Urothelium cell line (cell line): ENCODE results near the gene HK2.
A peak's percentile ranks its signal among the peaks of the same experiment; 100 is the strongest.
"Not testable (repeated sequence)": the region's sequence is repeated elsewhere in the genome, so short reads cannot be mapped to it uniquely, and the experiment has no call there.

ENCODE experiments used
- DNase-seq: peaks from one replicate; pipeline ENCODE4 v3.0.0; 2011; ENCODE audit warnings: low spot score, mixed read lengths
- FAIRE-seq: peaks from 2 replicates; lab custom pipeline; 2011; peaks lifted over from hg19 to GRCh38; lab: Jason Lieb, UNC

The HK2 gene

DNA sequence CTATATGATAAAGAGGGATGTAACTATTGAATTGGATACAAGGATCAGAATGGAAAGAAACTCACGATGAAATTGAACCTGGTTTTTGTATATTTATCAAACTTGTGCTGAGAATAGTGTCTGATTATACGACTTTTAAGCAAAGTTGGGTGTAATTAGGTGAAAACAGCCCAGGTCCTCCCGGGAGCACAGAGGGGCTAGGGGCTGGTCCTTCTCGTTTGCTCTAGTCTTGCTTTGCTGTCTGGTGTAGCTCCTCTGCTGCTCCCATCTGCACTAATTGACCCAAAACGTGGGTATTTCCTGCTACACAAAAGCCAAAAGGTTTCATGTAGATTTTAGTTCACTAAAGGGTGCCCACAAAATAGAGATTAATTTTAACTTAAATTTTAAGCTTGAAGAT is 58.7 kb downstream of the HK2 start:
- no peak for FAIRE-seq
- DNase-seq = no peak

DNA sequence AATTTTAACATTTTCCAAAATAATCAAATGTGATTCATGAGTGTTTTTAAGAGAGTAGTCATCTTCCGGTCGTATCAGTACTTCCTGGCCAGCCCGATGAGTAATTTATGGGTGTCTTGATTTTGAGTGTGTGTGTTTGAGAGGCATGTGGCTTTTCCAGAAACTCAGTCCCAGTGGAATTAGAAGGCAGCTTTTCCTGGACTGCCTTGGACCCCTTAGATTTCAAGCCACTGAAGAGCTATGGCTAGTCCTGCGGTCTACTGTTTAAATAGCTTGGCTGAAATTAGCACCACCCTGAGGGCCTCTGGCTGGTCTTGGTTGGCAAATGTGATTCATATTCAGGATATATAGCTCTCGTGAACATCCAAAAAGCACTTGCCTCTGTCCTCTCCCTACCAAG is 59.4 kb downstream of the HK2 start:
- DNase-seq (peak; percentile 57), FAIRE-seq (no peak)

GRCh38 chr2:74894272-74894981 is 60.5 kb downstream of the HK2 start:
- FAIRE-seq = no peak
- DNase-seq = peak; percentile 60

DNA sequence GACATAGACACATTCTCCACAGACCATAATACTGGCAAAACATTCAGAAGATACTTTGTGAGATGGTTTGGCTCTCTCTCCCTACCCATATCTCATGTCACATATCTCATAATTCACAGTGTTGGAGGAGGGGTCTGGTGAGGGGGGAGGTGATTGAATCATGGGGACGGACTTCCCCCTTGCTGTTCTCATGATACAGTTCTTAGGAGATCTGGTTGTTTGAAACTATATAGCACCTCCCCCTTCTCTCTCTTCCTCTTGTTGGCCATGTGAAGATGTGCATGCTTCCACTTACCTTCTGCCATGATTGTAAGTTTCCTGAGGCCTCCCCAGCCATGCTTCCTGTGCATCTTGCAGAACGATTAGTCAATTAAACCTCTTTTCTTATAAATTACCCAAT is 61.1 kb downstream of the HK2 start:
- no peak for FAIRE-seq
- no peak for DNase-seq

DNA sequence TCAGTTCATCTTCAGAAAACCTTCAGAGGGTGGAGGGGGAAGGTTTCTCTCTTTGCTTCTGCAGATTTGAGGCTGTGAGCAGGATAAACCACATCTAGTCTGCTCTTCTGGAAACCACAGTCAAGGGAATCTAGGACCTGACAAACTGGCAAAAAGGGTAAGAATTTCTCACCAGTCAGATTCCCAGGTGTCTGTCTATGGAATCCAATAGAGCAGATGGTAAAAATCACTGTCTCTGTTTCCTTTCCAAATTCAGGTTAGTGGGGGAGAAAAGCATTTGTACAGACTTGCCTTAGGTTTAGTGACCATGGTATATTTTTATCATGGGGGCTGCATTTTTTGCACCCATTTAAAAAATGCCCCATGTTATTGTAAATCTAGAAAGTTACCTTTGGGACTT is 62.3 kb downstream of the HK2 start:
- no peak for DNase-seq
- FAIRE-seq = no peak

- FAIRE-seq, DNase-seq: not testable (repeated sequence)
Measured at GRCh38 chr2:74900225-74900624, 66.3 kb downstream of the HK2 start.

DNA sequence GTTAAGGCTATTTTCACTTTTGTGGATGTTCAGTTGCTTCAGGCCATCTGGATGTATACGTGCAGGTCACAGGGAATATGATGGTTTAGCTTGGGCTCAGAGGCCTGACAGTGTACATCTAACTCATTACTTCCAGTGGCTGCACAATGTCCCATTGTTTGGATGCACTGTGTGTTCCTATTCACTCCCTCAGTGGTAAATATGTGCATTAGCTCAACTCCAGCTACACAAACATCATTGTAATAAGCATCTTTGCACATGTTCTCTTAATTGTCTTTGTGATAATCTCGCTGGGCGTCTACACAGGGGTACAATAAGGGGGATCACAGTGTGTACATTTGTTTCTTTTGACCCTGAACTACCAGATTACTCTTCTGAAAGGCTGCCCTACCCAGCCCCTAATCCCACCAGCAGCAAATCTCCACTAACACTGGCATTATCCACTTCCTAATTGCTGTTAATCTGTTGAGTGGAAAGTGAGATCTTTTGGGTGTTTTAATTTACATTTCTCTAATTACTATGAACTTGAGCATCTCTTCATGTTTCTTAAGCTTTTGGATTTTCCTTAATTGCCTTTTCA is 68.4 kb downstream of the HK2 start:
- no peak for DNase-seq
- FAIRE-seq = no peak

DNA sequence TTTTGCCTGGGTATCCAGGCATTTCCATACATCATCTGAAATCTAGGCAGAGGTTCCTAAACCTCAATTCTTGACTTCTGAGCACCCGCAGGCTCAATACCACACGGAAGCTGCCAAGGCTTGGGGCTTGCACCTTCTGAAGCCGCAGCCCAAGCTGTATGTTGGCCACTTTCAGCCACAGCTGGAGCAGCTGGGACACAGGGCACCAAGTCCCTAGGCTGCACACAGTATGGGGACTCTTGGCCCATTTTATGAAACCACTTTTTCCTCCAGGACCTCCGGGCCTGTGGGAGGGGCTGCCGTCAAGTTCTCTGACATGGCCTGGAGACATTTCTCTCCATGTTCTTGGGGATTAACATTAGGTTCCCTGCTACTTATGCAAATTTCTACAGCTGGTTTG is 72.5 kb downstream of the HK2 start:
- DNase-seq (no peak), FAIRE-seq (no peak)

DNA sequence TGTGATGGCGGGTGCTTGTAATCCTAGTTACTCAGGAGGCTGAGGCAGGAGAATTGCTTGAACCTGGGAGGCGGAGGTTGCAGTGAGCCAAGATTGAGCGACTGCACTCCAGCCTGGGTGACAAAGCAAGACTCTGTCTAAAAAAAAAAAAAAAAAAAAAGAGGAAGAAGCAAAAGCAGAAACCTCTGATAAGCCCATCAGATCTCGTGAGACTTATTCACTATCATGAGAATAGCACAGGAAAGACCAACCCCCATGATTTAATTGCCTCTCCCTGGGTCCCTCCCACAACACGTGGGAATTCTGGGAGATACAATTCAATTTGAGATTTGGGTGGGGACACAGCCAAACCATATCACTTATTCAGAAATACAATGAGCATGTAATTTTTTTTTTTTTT is 73.6 kb downstream of the HK2 start:
- not testable (repeated sequence) for DNase-seq, FAIRE-seq

DNA sequence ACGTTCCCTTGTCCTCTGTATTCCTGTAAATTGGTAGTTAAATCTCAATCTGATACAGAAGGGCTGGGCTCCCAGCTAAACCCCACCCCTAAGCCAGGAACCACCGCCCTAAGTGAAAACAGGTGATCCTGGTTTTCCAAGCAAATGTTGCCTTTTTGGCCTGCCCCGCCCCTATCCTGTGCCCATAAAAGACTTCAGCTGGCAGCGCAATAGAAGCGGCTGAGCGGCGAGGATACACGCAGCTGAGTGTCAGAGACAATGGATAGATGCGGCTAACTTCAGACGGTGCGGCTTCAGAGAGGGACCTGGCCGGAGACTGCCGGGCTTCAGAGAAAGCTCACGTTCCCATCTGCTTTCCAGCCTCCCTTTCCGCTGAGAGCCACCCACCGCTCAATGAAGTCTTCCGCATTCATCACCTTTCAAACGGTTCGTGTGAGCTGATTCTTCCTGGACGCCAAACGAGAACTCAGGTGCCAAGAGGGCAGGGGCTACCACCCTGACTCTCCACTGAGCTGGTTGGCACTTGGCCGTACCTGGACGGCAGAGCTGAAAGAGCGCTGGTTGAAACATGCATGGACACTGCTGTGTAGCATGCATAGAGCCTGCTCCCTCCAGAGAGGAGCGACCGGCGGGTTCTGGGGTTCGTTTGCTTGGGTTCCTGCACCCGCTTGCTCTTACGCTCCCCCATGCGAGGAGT is 75.0 kb downstream of the HK2 start:
- FAIRE-seq (no peak), DNase-seq (no peak)

GRCh38 chr2:74910245-74910644 is 76.3 kb downstream of the HK2 start:
- FAIRE-seq (no peak), DNase-seq (no peak)

DNA sequence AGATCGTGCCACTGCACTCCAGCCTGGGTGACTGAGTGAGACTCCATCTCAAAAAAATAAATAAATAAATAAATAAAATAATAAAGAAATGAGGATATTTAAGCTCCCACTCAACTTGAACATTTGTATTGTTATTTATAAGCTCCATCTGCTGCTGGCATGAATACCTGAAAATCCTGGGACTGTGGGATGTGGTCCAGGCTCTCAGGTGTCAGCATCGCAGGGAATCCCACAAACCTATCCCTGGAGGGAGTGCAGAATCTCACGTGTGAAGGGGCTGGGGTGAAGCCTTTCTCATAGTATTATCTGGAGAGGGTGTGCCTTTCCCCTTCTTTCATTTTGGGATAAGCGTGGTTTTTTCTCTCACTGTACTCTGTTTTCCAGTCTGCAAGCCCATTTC is 77.1 kb downstream of the HK2 start:
- DNase-seq (no peak), FAIRE-seq (no peak)

GRCh38 chr2:74915743-74916142 is 81.8 kb downstream of the HK2 start:
- DNase-seq (peak; percentile 29), FAIRE-seq (no peak)

- FAIRE-seq (no peak), DNase-seq (no peak)
Measured at GRCh38 chr2:74916394-74916793, 82.5 kb downstream of the HK2 start.

DNA sequence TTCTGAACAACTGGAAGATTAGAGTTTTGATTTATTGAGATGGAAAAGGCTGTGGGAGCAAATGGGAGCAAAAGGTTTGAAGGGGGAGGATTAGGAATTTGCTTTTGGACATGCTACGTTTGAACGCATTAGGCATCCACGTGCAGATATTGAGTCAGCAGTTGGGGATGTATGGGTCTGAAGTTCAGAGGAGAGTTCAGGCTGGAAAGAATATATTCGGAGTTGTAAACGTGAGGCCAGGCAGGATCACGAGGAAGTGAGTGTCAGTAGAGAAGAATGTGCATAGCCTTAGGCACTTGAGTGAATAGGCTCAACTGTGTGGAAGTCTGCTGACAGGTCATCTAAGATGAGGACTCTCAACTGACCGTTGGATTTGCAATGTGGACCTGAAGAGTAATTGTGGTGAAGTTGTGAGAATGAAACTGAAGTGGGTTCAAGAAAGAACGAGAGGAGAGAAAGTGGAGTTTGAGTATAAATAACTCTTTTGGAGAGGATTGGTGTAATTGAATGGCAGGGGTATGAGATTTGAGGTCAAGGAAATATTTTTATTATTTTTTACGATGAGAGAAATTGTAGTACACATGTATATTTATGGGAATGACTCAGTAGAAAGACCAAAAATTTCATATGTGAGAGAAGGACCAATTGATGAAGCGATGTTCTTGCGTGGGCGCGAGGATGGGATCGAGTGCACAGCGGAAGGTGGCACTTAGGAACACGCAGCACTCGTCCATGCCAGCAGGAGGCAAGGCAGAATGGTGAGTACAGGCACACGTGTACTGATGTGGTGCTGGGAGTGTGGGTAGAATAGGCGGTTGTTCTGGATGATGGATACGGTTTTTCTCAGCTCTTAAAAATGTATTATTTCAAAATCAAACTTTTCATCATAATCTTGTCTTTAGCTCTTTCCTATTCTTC is 84.0 kb downstream of the HK2 start:
- DNase-seq (peak; percentile 27), FAIRE-seq (no peak)

DNA sequence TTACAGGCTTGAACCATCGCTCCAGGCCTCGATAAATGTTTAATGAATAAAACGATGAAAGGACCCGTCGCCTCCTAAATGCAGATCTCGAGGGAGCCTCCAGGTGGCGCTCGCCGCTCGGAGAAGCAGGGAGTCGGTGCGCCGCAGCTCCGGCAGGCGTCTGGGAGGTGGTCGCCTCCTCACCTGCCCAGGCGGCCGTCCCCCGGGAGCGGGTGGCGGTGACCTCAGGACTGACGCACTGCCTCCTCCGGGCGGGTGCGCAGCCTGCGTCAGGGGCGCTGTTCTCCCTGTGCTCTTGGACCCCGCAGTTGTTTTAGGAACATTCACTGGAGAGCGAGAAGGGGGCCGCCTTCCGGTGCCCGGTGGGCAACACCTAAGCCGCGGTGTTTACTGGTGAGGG is 85.9 kb downstream of the HK2 start:
- no peak for FAIRE-seq
- peak; percentile 90 for DNase-seq

DNA sequence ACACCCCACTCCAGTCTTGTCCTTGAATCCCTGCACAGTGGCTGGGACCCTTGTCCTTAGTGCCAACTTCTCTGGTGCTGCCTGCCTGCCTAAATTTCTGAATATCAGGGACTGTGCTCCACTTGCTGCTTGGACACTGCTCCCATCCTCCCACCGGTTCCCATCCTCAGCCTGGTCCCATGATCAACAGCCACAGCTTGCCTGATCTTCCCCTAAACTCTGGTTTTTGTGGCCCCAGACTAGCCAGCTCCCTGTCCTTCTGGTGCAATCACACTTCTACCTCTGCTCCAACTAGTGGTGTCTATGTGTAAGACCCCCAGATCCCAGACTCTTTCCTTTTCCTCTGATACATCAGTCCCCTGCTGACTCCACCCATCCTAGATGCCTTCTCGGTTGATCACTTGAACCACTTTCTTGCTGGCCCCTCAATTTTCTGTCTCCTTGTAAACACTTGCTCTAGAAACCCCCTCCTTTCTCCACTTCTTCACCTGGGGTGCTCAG is 87.4 kb downstream of the HK2 start:
- DNase-seq (no peak), FAIRE-seq (no peak)

DNA sequence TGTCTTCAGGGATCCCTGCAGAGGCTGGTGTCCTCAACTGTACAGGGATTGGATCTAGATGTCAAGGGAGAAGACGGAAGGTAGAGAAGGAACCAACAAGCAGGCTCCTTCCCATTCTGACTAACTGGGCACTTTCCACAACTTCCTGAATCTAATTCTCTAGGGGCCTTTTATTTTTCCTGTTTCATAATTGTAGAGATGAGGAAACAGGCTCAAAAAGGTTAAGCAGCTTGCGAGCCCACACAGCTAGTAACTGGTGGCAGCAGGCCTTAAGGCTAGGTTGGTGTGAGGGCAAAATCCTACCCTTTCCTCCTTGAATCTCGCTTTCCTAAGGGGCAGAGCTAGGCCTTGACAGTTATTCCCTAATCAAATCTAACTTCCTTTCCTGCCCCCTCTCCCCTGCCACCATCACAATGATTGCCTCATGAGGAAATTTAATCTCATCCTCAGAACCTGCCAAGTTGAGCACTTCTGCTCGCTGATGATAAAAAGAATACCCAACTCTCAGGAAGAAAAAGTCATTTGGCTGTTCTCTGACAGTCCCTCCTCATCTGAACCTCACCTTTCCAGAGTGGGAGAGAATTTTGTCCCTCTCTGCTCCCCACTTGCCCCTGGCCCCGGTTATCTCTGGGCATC is 88.8 kb downstream of the HK2 start:
- FAIRE-seq = no peak
- no peak for DNase-seq

DNA sequence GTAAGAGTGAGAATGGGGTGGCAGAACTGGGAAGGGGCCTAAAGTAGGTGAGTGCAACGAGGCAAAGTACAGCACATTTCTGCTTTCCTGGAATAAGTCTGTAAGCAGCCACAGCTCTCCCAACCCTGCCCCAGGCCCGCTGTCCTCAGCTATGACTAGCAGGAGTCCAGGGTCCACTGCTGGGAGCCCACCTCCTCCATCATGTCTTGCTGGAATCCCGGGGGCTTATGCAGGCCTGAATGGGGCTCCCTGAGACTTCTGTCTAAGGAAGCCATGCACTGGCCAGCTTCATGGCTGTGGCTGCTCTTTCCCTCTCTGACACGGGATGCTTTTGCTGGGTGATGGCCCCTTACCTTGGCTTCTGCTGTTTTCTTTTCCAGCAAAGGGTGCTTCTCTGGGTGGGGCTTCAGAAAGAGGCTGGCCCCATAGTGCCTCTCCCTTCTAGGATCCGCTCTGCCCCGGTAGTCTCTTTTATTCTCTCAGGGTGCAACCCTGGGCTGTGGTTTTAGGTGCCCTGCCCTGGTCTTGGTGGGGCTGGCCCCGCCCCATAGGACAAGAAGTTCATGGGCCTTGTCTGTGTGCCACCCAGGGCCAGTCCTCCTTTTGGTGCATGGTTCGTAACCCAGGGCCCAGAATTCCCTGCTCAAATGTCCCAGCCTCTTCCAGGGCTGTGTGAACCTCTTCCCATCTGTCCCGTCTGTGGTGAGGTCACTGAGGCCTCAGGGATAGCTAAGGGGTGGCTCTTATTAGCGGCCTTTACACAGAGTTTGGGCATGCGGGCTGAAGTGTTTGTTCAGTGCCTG is 90.7 kb downstream of the HK2 start:
- no peak for FAIRE-seq
- DNase-seq = no peak

DNA sequence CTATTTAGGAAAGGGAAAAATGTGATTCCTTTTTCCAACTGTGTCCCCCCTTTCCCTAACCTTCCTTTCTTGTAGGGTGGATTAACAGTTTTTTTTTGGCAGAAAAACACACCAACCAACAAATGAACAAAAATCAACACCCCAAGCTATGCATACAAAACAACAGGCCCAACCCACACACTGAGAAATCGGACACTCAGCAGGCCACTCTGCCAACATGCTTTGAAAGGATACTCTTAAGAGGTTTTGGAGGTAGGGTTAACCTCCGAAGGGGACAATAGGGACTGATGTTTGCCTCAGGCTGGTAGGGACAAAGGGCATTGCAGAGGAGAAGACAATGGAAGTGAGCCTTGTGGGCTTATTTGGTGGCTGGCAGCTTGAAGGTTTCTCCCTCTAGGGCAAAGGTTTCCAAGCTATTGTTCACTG is 91.4 kb downstream of the HK2 start:
- DNase-seq (no peak), FAIRE-seq (no peak)
